Stomach (tissue), 9 donors: ENCODE results near the gene ZNF524. TPM values are rescaled to one million over a fixed set of nuclear protein-coding genes. Genes with fewer than 3 reads are reported as not detected.

Source experiments
- DNase-seq, 2 donors: peaks; one replicate each; pipeline versions ENCODE4 v3.0.0 to v3.0.0-alpha.2; 2013 to 2019
- H3K27ac ChIP-seq, 5 donors: fragments of 200-600 bp in 4 of 5; sonication (generic) in 4 of 5; one replicate each; pipeline ENCODE4 v1.5.1; 2013 to 2019; ENCODE audit warnings: mild to moderate bottlenecking in 1 of 5, moderate library complexity in 1 of 5
- H3K27me3 ChIP-seq, 3 donors: fragments of 200-600 bp; sonication (generic); one replicate each; pipeline ENCODE4 v1.5.1; 2017 to 2019; ENCODE audit warnings: mixed run types in 1 of 3
- H3K36me3 ChIP-seq, 4 donors: fragments of 200-600 bp; sonication (generic); 1 replicate in 3 of 4; 2 replicates in 1 of 4; pipeline ENCODE4 v1.5.1; 2016 to 2019
- H3K4me1 ChIP-seq, 4 donors: fragments of 200-600 bp; sonication (generic); one replicate each; pipeline ENCODE4 v1.5.1; 2016 to 2019
- H3K4me3 ChIP-seq, 4 donors: fragments of 200-600 bp; sonication (generic) in 3 of 4; one replicate each; pipeline ENCODE4 v1.5.1; 2016 to 2019; ENCODE audit warnings: mild to moderate bottlenecking in 1 of 4
- H3K9me3 ChIP-seq, 4 donors: fragments of 200-600 bp; sonication (generic); one replicate each; pipeline ENCODE4 v1.5.1; 2016 to 2019
- EP300 ChIP-seq: sonication (generic); formaldehyde crosslinking; IDR thresholded peaks from one replicate; pipeline ENCODE4 v1.6.1; 2017; ENCODE audit warnings: antibody characterized with exemption
- POLR2A ChIP-seq, 4 donors: fragments of 450-650 bp; IDR thresholded peaks; one replicate each; pipeline ENCODE4 v1.6.1; 2016; ENCODE audit warnings: antibody characterized with exemption in 4 of 4, control low read depth in 2 of 4, mild to moderate bottlenecking in 1 of 4, moderate library complexity in 1 of 4
- POLR2AphosphoS5 ChIP-seq, 3 donors: sonication (generic); formaldehyde crosslinking; IDR thresholded peaks; one replicate each; pipeline ENCODE4 v1.6.1; 2016; ENCODE audit warnings: antibody characterized with exemption in 3 of 3
- WGBS, 5 donors: extraction: QIAGEN DNeasy Blood & Tissue Kit in 3 of 5; methylation state at CpG; one replicate each; pipeline versions ENCODE4 v1.1.5 to v1.1.7; 2013 to 2018; 5-methylcytosine and 5-hydroxymethylcytosine counted together
- intact Hi-C: fragments of 100-400 bp; cut with DNase I; formaldehyde crosslinking; loops from one replicate; pipeline ENCODE4 v1.15.1; 2023; ENCODE audit warnings: low total_unique reads
- polyA plus RNA-seq, 3 donors: library from polyadenylated mRNA; stranded (reverse); fragments of 200-250 nt; gene quantifications; one replicate each; pipeline ENCODE4 v1.2.3, GENCODE V29; 2013
- total RNA-seq, 5 donors: library from RNA; depleted of rRNA; stranded (reverse); fragments of >200 nt; gene quantifications; one replicate each; pipeline versions ENCODE4 v1.1.0 to v1.2.3, GENCODE V29; 2014 to 2016
- TF ChIP-seq, protein P1 (sequence below), 7 experiments: fragments of 450-650 bp in 4 of 7; fragments of 200-600 bp in 3 of 7; sonication (generic) in 3 of 7; IDR thresholded peaks; one replicate each; pipeline ENCODE4 v1.5.1; 2016 to 2019; ENCODE audit warnings: antibody characterized with exemption in 7 of 7, control low read depth in 2 of 7, mild to moderate bottlenecking in 1 of 7
- donor health status: healthy with polysubstance abuse.
- donor health status: Bipolar disorder and iron deficiency.
- donor health status: healthy.

ZNF524 gene
- total and polyA plus RNA-seq, 8 donors: 2.9 to 70.7 (median 53.6) TPM

- WGBS, 5 donors: 91 to 96% (median 95%) methylated on average over 35 to 55 of the region's 55 CpGs
- H3K9me3 ChIP-seq: no peaks in the 10 kb centered on the region
- no peak overlapping the region for H3K4me3 ChIP-seq
- peaks cover 11 to 54% (median 23%) of the 10 kb centered on the region in 4 donors for H3K4me1 ChIP-seq
- H3K36me3 ChIP-seq: peaks cover 6 to 40% (median 34%) of the 10 kb centered on the region in 4 donors
- no peak for TF ChIP-seq POLR2A (IDR thresholded peaks at IDR 0.05)
- TF ChIP-seq POLR2AphosphoS5 (IDR thresholded peaks at IDR 0.05): no peak
- no peak for TF ChIP-seq EP300
- TF ChIP-seq, protein P1, sequence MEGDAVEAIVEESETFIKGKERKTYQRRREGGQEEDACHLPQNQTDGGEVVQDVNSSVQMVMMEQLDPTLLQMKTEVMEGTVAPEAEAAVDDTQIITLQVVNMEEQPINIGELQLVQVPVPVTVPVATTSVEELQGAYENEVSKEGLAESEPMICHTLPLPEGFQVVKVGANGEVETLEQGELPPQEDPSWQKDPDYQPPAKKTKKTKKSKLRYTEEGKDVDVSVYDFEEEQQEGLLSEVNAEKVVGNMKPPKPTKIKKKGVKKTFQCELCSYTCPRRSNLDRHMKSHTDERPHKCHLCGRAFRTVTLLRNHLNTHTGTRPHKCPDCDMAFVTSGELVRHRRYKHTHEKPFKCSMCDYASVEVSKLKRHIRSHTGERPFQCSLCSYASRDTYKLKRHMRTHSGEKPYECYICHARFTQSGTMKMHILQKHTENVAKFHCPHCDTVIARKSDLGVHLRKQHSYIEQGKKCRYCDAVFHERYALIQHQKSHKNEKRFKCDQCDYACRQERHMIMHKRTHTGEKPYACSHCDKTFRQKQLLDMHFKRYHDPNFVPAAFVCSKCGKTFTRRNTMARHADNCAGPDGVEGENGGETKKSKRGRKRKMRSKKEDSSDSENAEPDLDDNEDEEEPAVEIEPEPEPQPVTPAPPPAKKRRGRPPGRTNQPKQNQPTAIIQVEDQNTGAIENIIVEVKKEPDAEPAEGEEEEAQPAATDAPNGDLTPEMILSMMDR (IDR thresholded peaks at IDR 0.05): no peak
- intact Hi-C loops: no loop called here
- H3K27ac ChIP-seq: no peak overlapping the region
- DNase-seq: no peak
- no peaks in the 10 kb centered on the region for H3K27me3 ChIP-seq
Observed at GRCh38 chr19:55621673-55622231, 21.7 kb downstream of the ZNF524 start.

- H3K27me3 ChIP-seq: no peaks in the 10 kb centered on the region
Observed at GRCh38 chr19:55622242-55622969, 22.3 kb downstream of the ZNF524 start.

GRCh38 chr19:55623130-55623529, 23.0 kb downstream of the ZNF524 start:
- Histone ChIP-seq H3K27me3 (no peaks in the 10 kb centered on the region), H3K9me3 (no peaks in the 10 kb centered on the region), H3K4me1 (peaks cover 11 to 53% (median 23%) of the 10 kb centered on the region in 4 donors), H3K4me3 (no peak overlapping the region), H3K27ac (peak overlapping the region in 3 of 5 donors; percentile 96 to 97 (median 97)), H3K36me3 (peaks cover 6 to 26% (median 22%) of the 10 kb centered on the region in 4 donors)
- 93 to 98% (median 94%) methylated on average over 7 of the region's 7 CpGs for WGBS, 5 donors
- TF ChIP-seq, protein P1 (IDR thresholded peaks at IDR 0.05): no peak
- no peak for TF ChIP-seq EP300
- no peak for TF ChIP-seq POLR2AphosphoS5 (IDR thresholded peaks at IDR 0.05)
- intact Hi-C loops: no loop called here
- no peak for DNase-seq

More at GRCh38 chr19:55622242-55622969, 22.3 kb downstream of the ZNF524 start:
- no peak for DNase-seq
- WGBS, 5 donors: 89 to 94% (median 92%) methylated on average over 20 to 40 of the region's 40 CpGs
- peaks cover 11 to 54% (median 23%) of the 10 kb centered on the region in 4 donors for H3K4me1 ChIP-seq
- TF ChIP-seq, protein P1 (IDR thresholded peaks at IDR 0.05): no peak
- no peak for TF ChIP-seq POLR2AphosphoS5 (IDR thresholded peaks at IDR 0.05)
- no peak for TF ChIP-seq POLR2A (IDR thresholded peaks at IDR 0.05)
- TF ChIP-seq EP300: no peak
- no peaks in the 10 kb centered on the region for H3K9me3 ChIP-seq
- intact Hi-C loops: no loop called here
- peaks cover 6 to 33% (median 28%) of the 10 kb centered on the region in 4 donors for H3K36me3 ChIP-seq
- H3K4me3 ChIP-seq: no peak overlapping the region
- H3K27ac ChIP-seq: no peak overlapping the region

DNA sequence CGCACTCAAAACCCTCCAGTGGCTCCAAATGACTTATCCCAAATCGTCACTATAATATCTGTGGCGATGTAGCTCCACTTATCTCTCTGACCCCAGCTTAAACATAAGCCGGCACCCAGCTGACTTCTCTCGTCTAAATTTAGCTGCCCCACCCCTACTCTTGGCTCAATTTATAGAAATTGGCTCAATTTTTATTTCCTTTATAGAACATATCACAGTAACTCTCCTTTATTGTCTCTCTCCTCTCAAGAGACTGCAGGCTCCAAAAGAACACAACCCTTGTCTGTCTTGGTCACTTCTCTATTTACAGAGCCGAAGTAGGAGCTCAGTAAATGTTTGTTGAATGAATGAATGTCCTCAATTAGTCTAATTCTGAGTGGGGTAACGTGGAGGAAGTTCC, 23.5 kb downstream of the ZNF524 start:
- peak overlapping the region in 4 of 5 donors; percentile 94 to 97 (median 96) for H3K27ac ChIP-seq
- no peaks in the 10 kb centered on the region for H3K27me3 ChIP-seq
- no peaks in the 10 kb centered on the region for H3K9me3 ChIP-seq
- WGBS, 5 donors: 38 to 54% (median 48%) methylated on average over 7 of the region's 7 CpGs
- TF ChIP-seq, protein P1 (IDR thresholded peaks at IDR 0.05): no peak
- TF ChIP-seq POLR2AphosphoS5 (IDR thresholded peaks at IDR 0.05): no peak
- no peak for TF ChIP-seq EP300
- TF ChIP-seq POLR2A (IDR thresholded peaks at IDR 0.05): no peak
- H3K36me3 ChIP-seq: peaks cover 6 to 26% (median 21%) of the 10 kb centered on the region in 4 donors
- H3K4me3 ChIP-seq: peak overlapping the region in 2 of 4 donors; percentile 46 to 48
- peaks cover 11 to 48% (median 23%) of the 10 kb centered on the region in 4 donors for H3K4me1 ChIP-seq
- no peak for DNase-seq
- intact Hi-C loops: no loop called here
